Thoracic aorta (tissue), 2 donors: ENCODE results near the gene MGAT1. TPM values are rescaled to one million over a fixed set of nuclear protein-coding genes. Genes with fewer than 3 reads are reported as not detected.

ENCODE experiments used
- ATAC-seq: fragments of 150-250 bp; one replicate; pipeline ENCODE4 v1.8.0; 2017; ENCODE audit warnings: low read depth; ENCODE audit not compliant: insufficient number of reproducible peaks, low FRiP score
- DNase-seq: peaks from one replicate; pipeline ENCODE4 v3.0.0-alpha.2; 2020; ENCODE audit warnings: low spot score
- H3K27ac ChIP-seq, 2 donors: fragments of 200-600 bp; sonication (generic); 1 replicate in 1 of 2; 2 replicates in 1 of 2; pipeline ENCODE4 v1.5.1; 2016; ENCODE audit warnings: mild to moderate bottlenecking in 2 of 2, moderate library complexity in 2 of 2
- H3K27me3 ChIP-seq: fragments of 200-600 bp; sonication (generic); replicated peaks from 2 replicates; pipeline ENCODE4 v1.6.0; 2016; ENCODE audit warnings: mild to moderate bottlenecking; ENCODE audit not compliant: insufficient read depth
- H3K36me3 ChIP-seq: fragments of 200-600 bp; sonication (generic); one replicate; pipeline ENCODE4 v1.5.1; 2016
- H3K4me1 ChIP-seq, 2 donors: fragments of 200-600 bp; sonication (generic); 1 replicate in 1 of 2; 2 replicates in 1 of 2; pipeline versions ENCODE4 v1.5.1 to v1.6.0; 2016; ENCODE audit warnings: low read depth in 2 of 2, mild to moderate bottlenecking in 1 of 2; ENCODE audit not compliant: control insufficient read depth in 1 of 2
- H3K4me3 ChIP-seq: fragments of 200-600 bp; sonication (generic); 2 replicates; pipeline ENCODE4 v1.5.1; 2016; ENCODE audit warnings: mild to moderate bottlenecking
- H3K9me3 ChIP-seq: fragments of 200-600 bp; sonication (generic); 2 replicates; pipeline ENCODE4 v1.5.1; 2016
- total RNA-seq, 2 donors: library from RNA; depleted of rRNA; stranded (reverse); fragments of >200 nt; gene quantifications; one replicate each; pipeline versions ENCODE4 v1.1.0 to v1.2.3, GENCODE V29; 2016
- TF ChIP-seq, protein P1 (sequence below): fragments of 200-600 bp; sonication (generic); IDR thresholded peaks from one replicate; pipeline ENCODE4 v1.5.1; 2019; ENCODE audit warnings: antibody characterized with exemption

Gene MGAT1
- total RNA-seq, 2 donors from 2014 or later: 226 to 244 TPM

DNA sequence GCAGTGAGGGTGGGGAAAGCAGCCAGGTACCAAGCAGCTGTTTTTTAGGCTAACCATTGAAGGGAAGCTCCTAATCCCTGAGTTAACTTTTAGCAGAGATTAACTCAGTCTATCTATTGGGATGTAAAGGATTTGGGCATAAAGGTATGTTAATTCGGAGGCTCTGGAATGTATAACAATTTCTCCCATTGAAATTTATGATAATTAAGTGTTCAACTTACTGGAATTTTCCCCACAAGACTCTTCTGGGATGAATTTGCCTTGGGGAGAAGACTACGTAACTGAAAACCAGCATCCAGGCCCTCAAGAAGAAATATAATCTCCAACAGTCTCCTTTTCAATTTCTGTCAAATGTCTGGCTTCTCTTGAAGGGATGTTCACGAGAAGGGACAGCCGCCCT, 34.9 kb upstream of the MGAT1 start:
- TF ChIP-seq, protein P1, sequence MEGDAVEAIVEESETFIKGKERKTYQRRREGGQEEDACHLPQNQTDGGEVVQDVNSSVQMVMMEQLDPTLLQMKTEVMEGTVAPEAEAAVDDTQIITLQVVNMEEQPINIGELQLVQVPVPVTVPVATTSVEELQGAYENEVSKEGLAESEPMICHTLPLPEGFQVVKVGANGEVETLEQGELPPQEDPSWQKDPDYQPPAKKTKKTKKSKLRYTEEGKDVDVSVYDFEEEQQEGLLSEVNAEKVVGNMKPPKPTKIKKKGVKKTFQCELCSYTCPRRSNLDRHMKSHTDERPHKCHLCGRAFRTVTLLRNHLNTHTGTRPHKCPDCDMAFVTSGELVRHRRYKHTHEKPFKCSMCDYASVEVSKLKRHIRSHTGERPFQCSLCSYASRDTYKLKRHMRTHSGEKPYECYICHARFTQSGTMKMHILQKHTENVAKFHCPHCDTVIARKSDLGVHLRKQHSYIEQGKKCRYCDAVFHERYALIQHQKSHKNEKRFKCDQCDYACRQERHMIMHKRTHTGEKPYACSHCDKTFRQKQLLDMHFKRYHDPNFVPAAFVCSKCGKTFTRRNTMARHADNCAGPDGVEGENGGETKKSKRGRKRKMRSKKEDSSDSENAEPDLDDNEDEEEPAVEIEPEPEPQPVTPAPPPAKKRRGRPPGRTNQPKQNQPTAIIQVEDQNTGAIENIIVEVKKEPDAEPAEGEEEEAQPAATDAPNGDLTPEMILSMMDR: no peak
- H3K4me3 ChIP-seq: no peak overlapping the region
- ATAC-seq: no peak
- H3K4me1 ChIP-seq: peaks cover 6 to 7% of the 10 kb centered on the region in 2 donors
- no peak overlapping the region for H3K27ac ChIP-seq
- no peaks in the 10 kb centered on the region for H3K9me3 ChIP-seq
- DNase-seq: no peak
- no peaks in the 10 kb centered on the region for H3K36me3 ChIP-seq
- H3K27me3 ChIP-seq: no peaks in the 10 kb centered on the region

DNA sequence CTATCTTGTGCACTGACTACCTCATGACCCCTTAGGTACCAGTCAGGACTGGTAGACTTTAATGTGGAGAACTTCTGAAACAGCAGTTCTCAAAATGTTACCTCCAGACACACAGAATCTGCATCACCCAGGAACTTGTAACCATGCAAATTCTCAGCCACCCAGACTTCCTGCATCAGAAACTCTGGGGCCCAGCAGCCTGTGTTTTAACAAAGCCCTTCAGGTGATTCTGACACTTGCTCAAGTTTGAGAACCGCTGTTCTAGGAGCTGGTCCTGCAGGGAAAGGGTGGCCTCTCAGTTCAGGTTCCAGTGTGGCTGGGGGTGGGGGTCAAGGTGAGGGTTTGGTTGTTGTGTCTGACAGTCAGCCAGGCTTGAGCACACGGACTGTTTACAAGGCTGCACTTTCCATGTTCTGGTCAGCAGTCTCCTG, 30.0 kb upstream of the MGAT1 start:
- peaks cover 11% of the 10 kb centered on the region for H3K36me3 ChIP-seq
- DNase-seq: no peak
- ATAC-seq: no peak
- peak overlapping the region in 1 of 2 donors; percentile 98 for H3K27ac ChIP-seq
- peaks cover 15 to 24% of the 10 kb centered on the region in 2 donors for H3K4me1 ChIP-seq
- TF ChIP-seq, protein P1: no peak
- H3K9me3 ChIP-seq: peaks cover 3% of the 10 kb centered on the region
- H3K4me3 ChIP-seq: peak overlapping the region; percentile 91
- H3K27me3 ChIP-seq: no peaks in the 10 kb centered on the region

DNA sequence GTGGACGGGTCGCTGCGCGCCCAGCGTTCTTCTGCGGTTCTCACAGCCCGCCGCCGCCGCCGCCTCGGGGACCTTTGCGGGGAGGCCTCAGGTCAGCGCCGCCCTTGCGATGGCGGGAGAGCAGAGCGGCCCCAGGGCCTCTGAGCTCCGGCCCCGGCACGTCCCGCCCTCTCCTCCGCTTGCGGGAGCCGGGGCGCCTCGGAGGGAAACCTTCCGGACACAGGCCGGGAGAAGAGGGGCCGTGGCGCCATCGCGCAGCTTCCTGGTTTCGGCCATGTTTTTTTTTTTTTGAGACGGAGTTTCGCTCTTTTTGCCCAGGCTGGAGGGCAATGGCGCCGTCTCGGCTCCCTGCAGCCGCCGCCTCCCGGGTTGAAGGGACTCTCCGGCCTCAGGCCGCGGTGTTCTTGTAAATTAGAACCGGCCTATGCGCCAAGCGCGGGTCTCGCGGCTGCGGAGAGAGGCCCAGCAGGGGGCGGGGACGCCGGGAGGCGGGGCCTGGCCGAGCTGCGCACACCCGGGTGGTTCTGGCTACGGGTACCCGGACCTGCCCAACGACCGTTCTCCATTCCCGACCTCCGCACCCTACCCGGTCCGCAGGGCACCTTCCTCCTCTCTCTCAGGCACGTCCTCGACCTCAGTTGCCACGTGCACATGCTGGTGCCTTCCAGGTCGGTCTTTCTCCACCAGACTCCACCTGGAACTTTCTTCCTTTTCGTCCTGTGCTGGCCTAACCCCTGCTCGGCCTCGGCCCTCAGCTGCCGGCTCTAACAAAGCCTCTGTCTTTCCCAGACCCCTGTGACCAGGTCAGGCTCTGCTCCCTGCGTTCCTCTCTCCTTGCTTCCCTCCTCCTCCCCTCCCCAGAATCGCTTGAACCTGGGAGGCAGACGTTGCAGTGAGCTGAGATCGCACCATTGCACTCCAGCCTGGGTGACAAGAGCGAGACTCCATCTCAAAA, 28.8 kb upstream of the MGAT1 start:
- peak overlapping the region; percentile 97 to 98 for H3K27ac ChIP-seq
- DNase-seq: no peak
- peak overlapping the region; percentile 91 for H3K4me3 ChIP-seq
- H3K4me1 ChIP-seq: peaks cover 15 to 29% of the 10 kb centered on the region in 2 donors
- peaks cover 3% of the 10 kb centered on the region for H3K9me3 ChIP-seq
- H3K27me3 ChIP-seq: no peaks in the 10 kb centered on the region
- TF ChIP-seq, protein P1: peak; percentile 20
- peaks cover 11% of the 10 kb centered on the region for H3K36me3 ChIP-seq
- ATAC-seq: peak; percentile 78

DNA sequence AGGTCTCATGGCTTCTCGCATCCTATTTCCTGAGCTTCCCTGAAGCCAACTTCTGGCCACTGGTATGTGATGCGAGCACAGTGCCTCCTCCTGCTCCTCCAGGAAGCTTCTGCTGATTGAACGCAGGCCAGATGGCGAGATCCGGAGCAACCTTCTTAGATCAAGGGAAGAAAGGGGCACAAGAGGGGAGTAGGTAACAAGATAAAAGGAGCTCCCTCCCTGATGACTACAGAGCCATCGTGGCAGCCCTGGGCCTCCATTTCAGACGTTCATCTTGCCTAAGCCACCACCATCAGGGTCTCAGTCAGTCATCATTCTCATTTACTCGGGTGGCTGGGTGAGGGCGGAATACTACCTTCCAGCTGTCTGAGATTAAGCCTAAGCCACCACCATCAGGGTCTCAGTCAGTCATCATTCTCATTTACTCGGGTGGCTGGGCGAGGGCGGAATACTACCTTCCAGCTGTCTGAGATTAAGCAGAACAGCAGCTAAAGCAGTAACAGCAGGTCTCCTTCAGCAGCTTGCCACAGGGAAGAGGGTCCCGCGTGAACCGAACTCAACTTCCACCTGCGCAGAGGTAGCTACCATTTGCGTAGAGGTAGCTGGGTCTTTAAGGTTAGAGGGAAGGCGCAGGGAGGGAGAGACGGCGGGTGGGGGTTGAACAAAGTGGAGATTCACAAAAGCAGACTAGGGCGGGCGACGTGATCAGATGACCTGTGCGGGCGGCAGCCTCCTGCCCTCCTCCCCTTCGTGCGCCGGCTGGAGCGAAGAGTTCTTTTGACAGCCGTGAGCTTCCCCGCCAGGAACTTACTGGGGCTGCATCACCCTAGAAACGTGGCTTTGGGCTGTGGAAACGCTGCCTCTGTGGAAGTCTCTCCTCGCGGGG, 27.9 kb upstream of the MGAT1 start:
- H3K27me3 ChIP-seq: no peaks in the 10 kb centered on the region
- H3K27ac ChIP-seq: peak overlapping the region; percentile 97 to 98
- TF ChIP-seq, protein P1: no peak
- ATAC-seq (peak; percentile 16), DNase-seq (no peak)
- H3K9me3 ChIP-seq: peaks cover 3% of the 10 kb centered on the region
- H3K36me3 ChIP-seq: peaks cover 11% of the 10 kb centered on the region
- peak overlapping the region; percentile 91 for H3K4me3 ChIP-seq
- peaks cover 24 to 38% of the 10 kb centered on the region in 2 donors for H3K4me1 ChIP-seq
